ENCODE data around the gene LGALS4.
"Not testable (repeated sequence)": the region's sequence is repeated elsewhere in the genome, so short reads cannot be mapped to it uniquely, and the experiment has no call there.

Gene LGALS4

DNA sequence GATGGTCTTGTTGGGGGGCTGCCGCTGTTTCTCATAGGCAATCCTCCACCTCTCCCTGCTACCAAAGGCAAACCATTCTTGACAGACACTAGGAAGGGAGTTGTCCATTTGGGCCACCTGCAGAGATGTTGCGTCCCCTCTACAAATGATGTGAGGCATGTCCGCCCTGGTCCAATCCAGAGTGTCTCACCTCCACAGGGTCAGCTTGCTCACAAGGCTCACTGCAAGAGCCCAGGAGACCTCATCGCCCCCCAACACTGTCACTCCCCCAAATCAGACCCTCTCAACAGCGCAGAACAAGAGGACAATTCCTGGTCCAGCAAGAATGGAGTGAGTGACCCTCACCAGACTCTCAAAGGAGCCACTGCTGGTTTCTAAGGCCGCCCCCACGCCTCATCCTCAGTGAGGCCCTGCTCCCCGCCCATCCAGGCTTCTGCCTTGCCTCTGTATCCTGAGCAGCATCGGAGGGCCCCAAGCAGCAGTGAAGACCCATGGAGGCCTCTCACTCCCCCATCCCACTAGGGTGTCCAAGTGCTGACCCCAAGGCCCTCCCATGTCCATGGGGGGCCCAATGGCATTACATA, 30.5 kb upstream of the LGALS4 start:
- FAIRE-seq (no peak), DNase-seq (ENCODE audit: insufficient read length, low spot score) (no peak)

DNA sequence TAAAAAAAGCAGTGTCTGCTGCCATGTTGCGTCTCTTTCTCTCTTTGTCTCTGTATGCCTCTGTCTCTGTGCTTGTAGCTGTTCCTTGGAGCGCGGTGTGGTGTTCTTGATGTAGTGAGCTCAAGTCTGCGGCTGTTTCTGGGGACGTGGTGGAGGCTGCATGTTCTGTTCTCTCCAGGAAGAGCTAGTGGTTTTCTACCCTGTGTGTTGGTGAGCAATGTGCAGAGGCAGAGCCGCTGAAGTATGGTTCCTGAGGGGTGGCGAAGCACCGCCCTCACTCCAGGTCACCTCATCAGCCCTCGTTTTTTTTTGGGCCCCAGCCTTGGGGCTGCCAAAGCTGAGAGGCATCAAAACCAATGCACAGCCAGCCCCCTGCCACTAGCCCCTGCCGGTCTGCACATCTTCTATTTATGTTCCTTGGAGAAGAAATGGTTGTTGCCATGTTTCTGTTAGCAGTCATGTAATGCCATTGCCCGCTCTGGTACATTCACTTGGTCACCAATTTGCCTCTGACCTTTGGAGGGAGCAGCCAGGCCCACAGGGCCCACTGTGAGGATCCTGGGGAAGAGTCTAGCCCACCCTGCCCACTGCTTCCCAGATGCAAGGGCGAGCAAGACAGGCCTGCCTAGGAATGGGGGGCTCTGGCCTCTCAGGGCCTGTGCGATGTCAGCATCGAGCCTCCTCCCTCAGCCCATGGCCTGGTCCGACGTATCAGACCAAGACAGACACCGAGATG, 29.9 kb upstream of the LGALS4 start:
- no peak for DNase-seq (ENCODE audit: insufficient read length, low spot score)
- no peak for FAIRE-seq

- DNase-seq (ENCODE audit: insufficient read length, low spot score), result no peak
- FAIRE-seq, result no peak
Observed at GRCh38 chr19:38841787-38842438, 29.2 kb upstream of the LGALS4 start.

- FAIRE-seq, result no peak
Observed at GRCh38 chr19:38841180-38841766, 28.5 kb upstream of the LGALS4 start.

GRCh38 chr19:38840583-38840968, 27.8 kb upstream of the LGALS4 start:
- DNase-seq (ENCODE audit: insufficient read length, low spot score) (no peak), FAIRE-seq (no peak)

More at GRCh38 chr19:38841180-38841766, 28.5 kb upstream of the LGALS4 start:
- no peak for DNase-seq (ENCODE audit: insufficient read length, low spot score)

DNA sequence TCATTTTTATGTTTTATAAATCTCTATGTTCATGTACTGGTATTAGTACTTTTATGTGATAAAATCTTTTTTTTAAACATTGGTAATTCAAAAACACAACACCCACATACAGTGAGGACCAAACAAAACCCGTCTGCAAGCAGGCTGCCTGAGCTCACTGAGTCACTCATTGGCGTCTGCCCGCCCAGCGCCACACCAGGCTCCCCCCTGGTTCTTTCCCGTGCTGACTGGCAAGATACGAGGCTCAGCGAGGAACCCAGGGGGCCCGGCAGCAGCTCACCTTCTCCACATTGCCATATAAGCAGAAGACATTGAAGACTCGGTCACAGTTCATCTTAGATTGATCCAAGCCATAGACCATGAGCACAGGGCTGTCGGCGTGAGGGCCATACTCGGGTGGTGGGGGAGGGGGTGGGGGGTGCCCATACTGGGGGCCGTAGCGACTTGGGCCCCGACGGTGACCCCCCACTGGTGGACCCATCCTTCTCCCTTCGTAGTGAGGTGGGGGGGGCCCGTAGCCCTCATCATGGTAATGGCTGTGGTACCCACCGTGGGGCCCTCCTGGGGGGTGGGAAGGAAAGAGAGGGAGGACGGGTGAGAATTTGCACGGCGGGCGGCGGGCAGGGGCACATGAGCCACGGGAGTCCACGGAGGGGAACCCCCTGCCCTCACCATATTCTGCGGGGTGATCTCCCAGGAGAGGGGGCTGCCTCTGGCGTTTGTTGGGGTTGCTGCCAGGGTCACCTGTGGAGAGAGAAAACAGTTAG, 27.3 kb upstream of the LGALS4 start:
- DNase-seq (ENCODE audit: insufficient read length, low spot score), result no peak
- FAIRE-seq, result no peak

GRCh38 chr19:38838986-38839761, 26.4 kb upstream of the LGALS4 start:
- DNase-seq (ENCODE audit: insufficient read length, low spot score) (no peak), FAIRE-seq (no peak)

DNA sequence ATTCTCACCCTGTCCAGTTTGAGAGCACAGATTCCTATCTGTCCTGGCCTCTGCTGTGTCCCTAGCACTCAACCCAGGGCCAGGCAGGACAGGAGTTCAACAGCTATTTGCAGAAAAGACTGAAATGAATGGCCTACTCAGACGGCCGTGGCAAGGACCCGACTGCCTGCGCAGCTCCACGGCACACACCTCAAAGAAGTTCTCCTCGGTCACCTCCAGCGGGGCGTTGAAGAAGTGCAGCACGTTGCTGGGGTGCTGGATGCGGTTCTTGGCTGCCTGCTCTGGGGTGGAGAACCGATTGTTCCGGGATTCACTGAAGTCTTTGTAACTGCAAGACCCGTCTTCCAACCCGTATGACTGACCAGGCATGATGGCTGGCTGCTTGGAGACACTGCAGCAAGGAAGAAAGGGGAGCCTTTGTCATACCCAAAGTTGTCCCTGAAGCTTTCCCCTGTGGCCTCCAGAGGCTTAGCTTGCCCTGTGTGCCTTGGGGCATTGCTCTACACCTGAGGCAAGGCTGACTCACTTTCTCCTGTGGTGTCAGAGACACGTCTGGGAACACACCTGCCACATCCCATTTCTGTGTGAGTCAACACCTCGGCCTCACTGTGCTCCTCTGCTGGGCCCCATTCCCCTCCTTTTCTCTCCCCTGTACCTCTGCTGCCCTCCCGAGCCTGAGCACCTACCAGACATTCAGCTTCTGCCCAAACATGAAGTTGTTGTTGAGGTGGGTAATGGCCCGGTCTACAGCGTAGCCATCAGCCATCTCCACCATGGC, 25.7 kb upstream of the LGALS4 start:
- no peak for FAIRE-seq
- DNase-seq (ENCODE audit: insufficient read length, low spot score), result no peak

GRCh38 chr19:38837656-38838121, 24.9 kb upstream of the LGALS4 start:
- DNase-seq (ENCODE audit: insufficient read length, low spot score), result no peak
- FAIRE-seq, result no peak

- FAIRE-seq, result no peak
- DNase-seq (ENCODE audit: insufficient read length, low spot score), result no peak
Observed at GRCh38 chr19:38836983-38837626, 24.4 kb upstream of the LGALS4 start.

- FAIRE-seq (no peak), DNase-seq (ENCODE audit: insufficient read length, low spot score) (no peak)
Observed at GRCh38 chr19:38836159-38836982, 23.6 kb upstream of the LGALS4 start.

- no peak for DNase-seq (ENCODE audit: insufficient read length, low spot score)
- no peak for FAIRE-seq
Observed at GRCh38 chr19:38834590-38834989, 21.8 kb upstream of the LGALS4 start.

DNA sequence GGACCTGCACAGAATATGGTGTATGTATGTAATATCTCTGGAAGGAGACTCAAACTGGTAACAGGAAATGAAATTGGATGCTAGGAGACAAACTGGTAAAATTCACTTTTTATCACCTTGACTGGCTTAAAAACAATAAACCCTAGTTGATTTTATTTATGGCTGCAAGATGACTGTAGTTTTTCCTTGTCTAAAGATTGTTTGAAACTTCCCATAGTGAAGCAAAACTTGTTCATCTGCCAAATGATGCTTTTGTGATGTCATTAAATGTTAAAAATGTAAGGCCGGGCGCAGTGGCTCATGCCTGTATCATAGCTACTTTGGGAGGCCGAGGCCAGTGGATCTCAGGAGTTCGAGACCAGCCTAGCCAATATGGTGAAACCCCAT, 21.4 kb upstream of the LGALS4 start:
- FAIRE-seq (no peak), DNase-seq (ENCODE audit: insufficient read length, low spot score) (no peak)

- no peak for FAIRE-seq
- no peak for DNase-seq (ENCODE audit: insufficient read length, low spot score)
Observed at GRCh38 chr19:38833092-38833425, 20.3 kb upstream of the LGALS4 start.

DNA sequence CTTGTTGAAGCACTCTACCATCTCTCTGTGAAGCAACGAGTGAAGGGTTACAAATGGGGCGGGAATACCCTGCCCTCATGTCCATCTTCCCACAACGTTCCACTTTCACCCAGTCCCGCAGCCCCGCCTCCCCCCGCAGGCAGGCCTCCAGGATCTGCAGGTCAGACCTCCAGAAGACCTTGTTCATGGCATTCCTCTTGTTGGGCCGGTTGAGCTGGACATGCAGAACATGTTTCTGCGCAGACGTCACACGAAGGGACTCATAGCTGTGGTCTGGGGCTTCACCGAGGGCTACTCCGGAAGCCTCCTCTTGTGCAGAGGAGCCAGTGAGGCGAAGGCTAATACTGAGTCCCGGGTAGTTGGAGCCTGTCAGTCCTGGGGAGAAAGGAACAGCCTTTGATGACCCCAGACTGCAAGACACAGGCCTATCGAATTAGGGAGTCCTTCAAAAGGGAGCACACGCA, 18.4 kb upstream of the LGALS4 start:
- peak; percentile 54 for DNase-seq (ENCODE audit: insufficient read length, low spot score)
- FAIRE-seq, result no peak

- DNase-seq (ENCODE audit: insufficient read length, low spot score), result no peak
- no peak for FAIRE-seq
Observed at GRCh38 chr19:38830039-38830733, 17.4 kb upstream of the LGALS4 start.

DNA sequence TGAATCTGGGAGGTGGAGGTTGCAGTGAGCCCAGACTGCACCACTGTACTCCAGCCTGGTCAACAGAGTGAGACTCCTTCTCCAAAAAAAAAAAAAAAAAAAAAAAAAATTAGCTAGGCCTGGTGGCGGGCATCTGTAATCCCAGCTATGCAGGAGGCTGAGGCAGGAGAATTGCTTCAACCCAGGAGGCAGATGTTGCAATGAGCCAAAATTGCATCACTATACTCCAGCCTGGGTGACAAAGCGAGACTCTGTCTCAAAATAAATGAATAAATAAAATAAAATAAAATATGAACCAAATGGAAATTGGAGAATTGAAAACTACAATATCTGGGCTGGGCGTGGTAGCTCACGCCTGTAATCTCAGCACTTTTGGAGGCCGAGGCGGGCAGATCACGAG, 16.5 kb upstream of the LGALS4 start:
- DNase-seq (ENCODE audit: insufficient read length, low spot score); FAIRE-seq: not testable (repeated sequence)
